Lower lobe of right lung (tissue), 2 donors: Measurements from ENCODE around the gene ICAM5. TPM values are rescaled to one million over a fixed set of nuclear protein-coding genes. Genes with fewer than 3 reads are reported as not detected.
A peak's percentile ranks its signal among the peaks of the same experiment; 100 is the strongest.

Source experiments
- ATAC-seq, 2 donors: fragments of 200-7000 bp; cut with Tn5 transposase; one replicate each; pipeline ENCODE4 v1.9.1; 2020 to 2022; ENCODE audit warnings: mild to moderate bottlenecking in 2 of 2, moderate library complexity in 2 of 2
- DNase-seq: peaks from one replicate; pipeline ENCODE4 v3.0.0-alpha.2; 2020
- H3K27ac ChIP-seq: fragments of 200-600 bp; one replicate; pipeline ENCODE4 v1.8.0; 2022
- H3K27me3 ChIP-seq: fragments of 200-600 bp; one replicate; pipeline ENCODE4 v1.8.0; 2022; ENCODE audit warnings: low read depth
- H3K36me3 ChIP-seq: fragments of 200-600 bp; one replicate; pipeline ENCODE4 v1.8.0; 2022; ENCODE audit warnings: mild to moderate bottlenecking
- H3K4me1 ChIP-seq: fragments of 200-600 bp; one replicate; pipeline ENCODE4 v1.8.0; 2022
- H3K4me3 ChIP-seq: fragments of 200-600 bp; one replicate; pipeline ENCODE4 v1.8.0; 2022; ENCODE audit warnings: mild to moderate bottlenecking
- H3K9me3 ChIP-seq: fragments of 200-600 bp; one replicate; pipeline ENCODE4 v1.8.0; 2022
- CTCF ChIP-seq: fragments of 200-600 bp; IDR thresholded peaks from one replicate; pipeline ENCODE4 v1.8.0; 2022; ENCODE audit warnings: antibody characterized with exemption, mild to moderate bottlenecking
- intact Hi-C: fragments of 100-400 bp; cut with DNase I; formaldehyde crosslinking; loops from one replicate; pipeline ENCODE4 v1.11.0; 2022
- total RNA-seq: library from RNA; stranded (reverse); fragmentation: NEBNext Ultra II Directional; extraction: Animal tissue kit (Norgen Biotek cat#: 25700); gene quantifications from one replicate; pipeline ENCODE4 v1.2.1, GENCODE V29; 2021
- donor health status: DM: no; HTN: yes; CAD: no; lungs with severe emphysema.

Gene ICAM5
- total RNA-seq, 1 donor from 2014 or later = 15.3 TPM

DNA sequence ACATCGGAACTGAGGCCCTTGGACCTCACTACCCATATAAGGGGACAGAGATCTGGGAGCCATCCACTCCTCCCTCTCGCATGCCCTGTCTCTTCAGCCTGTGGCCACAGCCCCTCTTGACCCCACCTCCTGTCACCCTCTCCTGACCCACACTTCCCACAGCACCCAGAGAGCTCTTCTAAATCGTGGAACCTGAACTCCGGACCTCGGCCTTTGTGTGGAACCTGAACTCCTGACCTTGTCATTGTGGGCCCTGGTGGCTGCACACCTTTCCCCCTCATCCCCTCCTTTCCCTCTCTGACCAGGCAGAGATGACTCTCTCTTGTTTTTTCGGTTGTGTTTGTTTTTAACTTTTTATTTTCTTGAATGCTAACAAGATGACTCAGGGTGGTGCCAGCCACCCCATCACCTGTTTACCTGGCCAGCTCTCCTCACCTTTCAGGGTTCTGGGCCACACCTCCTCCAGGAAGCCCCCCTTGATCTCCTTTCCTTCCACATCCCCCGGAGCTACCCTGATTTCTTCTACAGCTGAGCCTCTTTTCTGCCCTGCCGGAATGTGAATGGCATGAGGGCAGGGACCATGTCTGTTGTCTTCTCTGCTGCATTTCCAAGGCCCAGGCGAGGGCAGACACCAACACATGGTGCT is 32.7 kb upstream of the ICAM5 start:
- no peak for TF ChIP-seq CTCF
- H3K36me3 ChIP-seq = peaks cover 60% of the 10 kb centered on the region
- H3K9me3 ChIP-seq = no peaks in the 10 kb centered on the region
- no peak overlapping the region for H3K4me3 ChIP-seq
- ATAC-seq (no peak), DNase-seq (no peak)
- no peak overlapping the region for H3K27ac ChIP-seq
- no peaks in the 10 kb centered on the region for H3K27me3 ChIP-seq
- H3K4me1 ChIP-seq = peaks cover 26% of the 10 kb centered on the region
- intact Hi-C loops = no loop called here

DNA sequence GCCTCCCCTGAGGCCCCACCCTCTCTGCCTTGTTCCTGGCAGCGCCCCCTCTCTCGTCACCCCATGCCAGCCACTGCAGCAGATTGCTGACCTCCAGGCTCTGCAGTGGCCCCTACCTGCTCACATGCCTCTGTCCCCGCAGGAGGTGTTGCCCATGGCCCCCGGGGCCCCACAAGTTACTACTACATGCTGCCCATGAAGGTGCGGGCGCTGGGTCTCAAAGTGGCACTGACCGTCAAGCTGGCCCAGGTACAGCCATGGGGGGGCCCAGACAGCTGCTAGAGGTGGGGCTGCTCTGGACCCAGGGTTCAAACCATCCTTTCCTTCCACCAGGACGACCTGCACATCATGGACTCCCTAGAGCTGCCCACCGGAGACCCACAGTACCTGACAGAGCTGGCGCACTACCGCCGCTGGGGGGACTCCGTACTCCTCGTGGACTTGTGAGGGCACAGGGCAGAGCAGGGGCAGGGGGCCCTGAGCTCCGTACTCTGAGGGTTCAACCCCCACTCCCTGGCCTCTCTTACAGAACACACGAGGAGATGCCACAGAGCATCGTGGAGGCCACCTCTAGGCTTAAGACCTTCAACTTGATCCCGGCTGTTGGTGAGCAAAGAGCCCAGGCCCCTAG is 31.6 kb upstream of the ICAM5 start:
- H3K4me1 ChIP-seq = peaks cover 18% of the 10 kb centered on the region
- intact Hi-C loops = no loop called here
- peaks cover 60% of the 10 kb centered on the region for H3K36me3 ChIP-seq
- H3K4me3 ChIP-seq = no peak overlapping the region
- H3K27ac ChIP-seq = no peak overlapping the region
- no peak for DNase-seq
- no peak for ATAC-seq
- H3K27me3 ChIP-seq = no peaks in the 10 kb centered on the region
- no peak for TF ChIP-seq CTCF
- no peaks in the 10 kb centered on the region for H3K9me3 ChIP-seq

DNA sequence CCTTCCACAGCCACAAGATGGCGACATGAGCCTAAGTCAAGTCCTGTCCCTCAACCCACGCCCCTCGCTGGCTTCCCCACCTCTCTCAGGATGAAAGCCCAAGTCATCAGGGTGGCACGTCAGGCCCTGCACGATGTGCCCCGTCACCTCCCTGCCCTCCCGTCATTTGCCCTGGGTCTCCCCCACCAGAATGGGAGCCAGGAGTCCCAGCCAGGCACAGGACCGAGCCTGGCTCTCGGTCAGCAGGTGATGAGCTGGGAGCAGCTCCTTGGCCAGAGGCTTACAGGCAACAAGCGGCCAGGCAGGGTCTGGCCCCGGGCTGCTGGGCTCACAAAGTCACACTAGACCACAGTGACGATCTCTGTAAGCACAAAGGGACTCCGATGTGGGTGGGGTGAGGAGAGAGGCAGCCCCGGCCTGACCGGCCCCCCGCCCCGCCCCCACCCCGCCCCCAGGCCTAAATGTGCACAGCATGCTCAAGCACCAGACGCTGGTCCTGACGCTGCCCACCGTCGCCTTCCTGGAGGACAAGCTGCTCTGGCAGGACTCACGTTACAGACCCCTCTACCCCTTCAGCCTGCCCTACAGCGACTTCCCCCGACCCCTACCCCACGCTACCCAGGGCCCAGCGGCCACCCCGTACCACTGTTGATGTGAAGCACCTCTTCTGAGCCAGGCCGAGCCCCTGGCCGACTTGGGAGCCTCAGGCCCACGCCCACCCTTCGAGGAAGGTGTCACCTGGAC is 30.4 kb upstream of the ICAM5 start:
- no peaks in the 10 kb centered on the region for H3K9me3 ChIP-seq
- ATAC-seq (peak; percentile 78 to 87), DNase-seq (peak; percentile 95)
- peak overlapping the region; percentile 79 for H3K27ac ChIP-seq
- peaks cover 51% of the 10 kb centered on the region for H3K36me3 ChIP-seq
- H3K4me1 ChIP-seq = peaks cover 18% of the 10 kb centered on the region
- intact Hi-C loops = no loop called here
- H3K4me3 ChIP-seq = peak overlapping the region; percentile 17
- no peaks in the 10 kb centered on the region for H3K27me3 ChIP-seq
- TF ChIP-seq CTCF = peak; percentile 78

DNA sequence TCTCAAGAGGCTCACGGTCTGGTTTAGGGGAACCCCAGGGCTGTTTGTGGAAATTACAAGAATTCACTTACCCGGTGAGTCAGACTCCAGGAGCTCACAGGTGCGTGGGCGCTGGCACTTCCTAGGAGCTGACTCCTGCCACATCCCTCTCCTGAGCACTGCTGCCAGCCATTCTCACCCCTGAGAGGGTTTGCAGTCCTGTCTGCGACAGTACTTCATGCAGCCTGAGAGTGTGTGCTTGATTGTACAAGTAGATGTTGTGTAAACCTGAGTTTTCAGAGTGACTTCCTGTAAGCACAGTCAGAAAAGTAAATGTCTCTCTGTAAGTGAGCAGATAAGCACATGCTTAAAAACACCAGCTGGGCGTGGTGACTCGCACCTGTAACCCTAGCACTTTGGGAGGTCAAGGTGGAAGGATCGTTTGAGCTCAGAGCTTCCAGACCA is 29.6 kb upstream of the ICAM5 start:
- H3K27ac ChIP-seq = peak overlapping the region; percentile 79
- no peaks in the 10 kb centered on the region for H3K27me3 ChIP-seq
- H3K9me3 ChIP-seq = no peaks in the 10 kb centered on the region
- H3K36me3 ChIP-seq = peaks cover 42% of the 10 kb centered on the region
- intact Hi-C loops = no loop called here
- DNase-seq (peak; percentile 90), ATAC-seq (peak; percentile 90 to 92)
- no peak overlapping the region for H3K4me3 ChIP-seq
- no peak for TF ChIP-seq CTCF
- peaks cover 18% of the 10 kb centered on the region for H3K4me1 ChIP-seq

DNA sequence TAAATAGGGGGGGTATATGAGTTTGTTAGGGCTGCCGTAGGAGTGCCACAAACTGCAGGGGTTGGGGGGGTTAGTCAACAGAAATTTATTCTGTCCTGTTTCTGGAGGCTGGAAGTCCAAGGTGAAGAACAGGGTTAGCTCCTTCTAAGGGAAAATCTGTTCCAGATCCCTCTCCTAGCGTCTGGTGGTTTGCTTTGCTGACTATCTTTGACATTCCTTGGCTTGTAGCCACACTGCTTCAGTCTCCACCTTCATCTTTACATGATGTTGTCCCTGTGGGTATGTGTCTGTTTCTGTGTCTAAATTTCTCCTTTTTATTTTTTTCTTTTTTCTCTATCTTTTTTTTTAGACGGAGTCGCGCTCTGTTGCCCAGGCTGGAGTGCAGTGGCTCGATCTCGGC is 27.0 kb upstream of the ICAM5 start:
- Histone ChIP-seq H3K27ac (no peak overlapping the region), H3K4me3 (no peak overlapping the region), H3K4me1 (peaks cover 22% of the 10 kb centered on the region), H3K27me3 (no peaks in the 10 kb centered on the region), H3K36me3 (peaks cover 16% of the 10 kb centered on the region), H3K9me3 (no peaks in the 10 kb centered on the region)
- DNase-seq = no peak
- ATAC-seq = no peak
- intact Hi-C loops = no loop called here
- no peak for TF ChIP-seq CTCF
